ENCODE results near the gene BAIAP2. TPM values are rescaled to one million over a fixed set of nuclear protein-coding genes. Genes with fewer than 3 reads are reported as not detected.
A peak's percentile ranks its signal among the peaks of the same experiment; 100 is the strongest.

BAIAP2 gene
- total RNA-seq, 1 donor from 2014 or later, result 139 TPM

- Histone ChIP-seq H3K36me3 (no peaks in the 10 kb centered on the region), H3K9me3 (no peaks in the 10 kb centered on the region), H3K4me3 (no peak overlapping the region), H3K27ac (no peak overlapping the region), H3K27me3 (peaks cover 15% of the 10 kb centered on the region), H3K4me1 (peaks cover 10% of the 10 kb centered on the region)
- DNase-seq (no peak), ATAC-seq (no peak)
- TF ChIP-seq, protein P1, sequence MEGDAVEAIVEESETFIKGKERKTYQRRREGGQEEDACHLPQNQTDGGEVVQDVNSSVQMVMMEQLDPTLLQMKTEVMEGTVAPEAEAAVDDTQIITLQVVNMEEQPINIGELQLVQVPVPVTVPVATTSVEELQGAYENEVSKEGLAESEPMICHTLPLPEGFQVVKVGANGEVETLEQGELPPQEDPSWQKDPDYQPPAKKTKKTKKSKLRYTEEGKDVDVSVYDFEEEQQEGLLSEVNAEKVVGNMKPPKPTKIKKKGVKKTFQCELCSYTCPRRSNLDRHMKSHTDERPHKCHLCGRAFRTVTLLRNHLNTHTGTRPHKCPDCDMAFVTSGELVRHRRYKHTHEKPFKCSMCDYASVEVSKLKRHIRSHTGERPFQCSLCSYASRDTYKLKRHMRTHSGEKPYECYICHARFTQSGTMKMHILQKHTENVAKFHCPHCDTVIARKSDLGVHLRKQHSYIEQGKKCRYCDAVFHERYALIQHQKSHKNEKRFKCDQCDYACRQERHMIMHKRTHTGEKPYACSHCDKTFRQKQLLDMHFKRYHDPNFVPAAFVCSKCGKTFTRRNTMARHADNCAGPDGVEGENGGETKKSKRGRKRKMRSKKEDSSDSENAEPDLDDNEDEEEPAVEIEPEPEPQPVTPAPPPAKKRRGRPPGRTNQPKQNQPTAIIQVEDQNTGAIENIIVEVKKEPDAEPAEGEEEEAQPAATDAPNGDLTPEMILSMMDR (IDR thresholded peaks at IDR 0.05), result no peak
- intact Hi-C loops (cut with DNase I), result no loop called here
These were observed 127.5 kb downstream of the BAIAP2 start for GRCh38 chr17:81162491-81162890.

DNA sequence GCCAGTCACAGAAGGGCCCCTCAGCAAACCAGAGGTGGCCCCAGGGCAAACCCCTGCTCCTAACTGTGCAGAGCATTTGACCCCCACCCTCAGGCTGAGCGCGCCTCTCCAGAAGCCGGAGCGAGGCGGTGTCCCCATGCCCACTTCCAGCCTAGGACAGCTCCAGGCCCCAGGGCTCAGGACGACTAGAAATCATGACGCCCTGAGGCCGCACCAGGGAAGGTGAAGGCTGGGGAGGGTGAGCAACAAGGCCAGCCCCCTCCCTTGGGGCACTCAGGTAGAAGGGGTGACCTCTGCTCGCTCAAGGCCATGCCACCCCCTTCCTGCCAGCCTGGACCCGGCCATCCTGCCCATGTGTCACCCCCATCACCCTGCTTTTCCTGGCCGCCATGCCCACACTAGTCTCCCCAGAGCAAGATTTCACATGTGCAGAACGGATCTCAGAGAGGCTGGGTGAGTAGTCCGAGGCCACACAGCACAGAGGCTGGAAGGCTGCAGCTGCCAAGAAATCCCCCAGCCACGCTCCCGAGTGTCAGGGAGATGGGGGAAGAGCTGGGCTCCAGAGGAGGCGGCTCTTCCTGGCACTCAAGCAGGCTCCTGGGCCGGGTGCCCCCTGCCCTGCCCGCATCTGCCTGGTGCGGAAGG is 128.2 kb downstream of the BAIAP2 start:
- Histone ChIP-seq H3K27me3 (peaks cover 15% of the 10 kb centered on the region), H3K27ac (no peak overlapping the region), H3K9me3 (no peaks in the 10 kb centered on the region), H3K36me3 (no peaks in the 10 kb centered on the region), H3K4me3 (no peak overlapping the region), H3K4me1 (peaks cover 10% of the 10 kb centered on the region)
- ATAC-seq, result no peak
- intact Hi-C loops (cut with DNase I), result no loop called here
- TF ChIP-seq, protein P1 (IDR thresholded peaks at IDR 0.05), result no peak
- DNase-seq, result no peak

- Histone ChIP-seq H3K27ac (no peak overlapping the region), H3K27me3 (peaks cover 15% of the 10 kb centered on the region), H3K4me3 (no peak overlapping the region), H3K9me3 (no peaks in the 10 kb centered on the region), H3K4me1 (peaks cover 10% of the 10 kb centered on the region), H3K36me3 (no peaks in the 10 kb centered on the region)
- ATAC-seq (no peak), DNase-seq (no peak)
- TF ChIP-seq, protein P1 (IDR thresholded peaks at IDR 0.05), result no peak
- intact Hi-C loops (cut with DNase I), result no loop called here
These were observed 128.9 kb downstream of the BAIAP2 start for GRCh38 chr17:81163703-81164370.

DNA sequence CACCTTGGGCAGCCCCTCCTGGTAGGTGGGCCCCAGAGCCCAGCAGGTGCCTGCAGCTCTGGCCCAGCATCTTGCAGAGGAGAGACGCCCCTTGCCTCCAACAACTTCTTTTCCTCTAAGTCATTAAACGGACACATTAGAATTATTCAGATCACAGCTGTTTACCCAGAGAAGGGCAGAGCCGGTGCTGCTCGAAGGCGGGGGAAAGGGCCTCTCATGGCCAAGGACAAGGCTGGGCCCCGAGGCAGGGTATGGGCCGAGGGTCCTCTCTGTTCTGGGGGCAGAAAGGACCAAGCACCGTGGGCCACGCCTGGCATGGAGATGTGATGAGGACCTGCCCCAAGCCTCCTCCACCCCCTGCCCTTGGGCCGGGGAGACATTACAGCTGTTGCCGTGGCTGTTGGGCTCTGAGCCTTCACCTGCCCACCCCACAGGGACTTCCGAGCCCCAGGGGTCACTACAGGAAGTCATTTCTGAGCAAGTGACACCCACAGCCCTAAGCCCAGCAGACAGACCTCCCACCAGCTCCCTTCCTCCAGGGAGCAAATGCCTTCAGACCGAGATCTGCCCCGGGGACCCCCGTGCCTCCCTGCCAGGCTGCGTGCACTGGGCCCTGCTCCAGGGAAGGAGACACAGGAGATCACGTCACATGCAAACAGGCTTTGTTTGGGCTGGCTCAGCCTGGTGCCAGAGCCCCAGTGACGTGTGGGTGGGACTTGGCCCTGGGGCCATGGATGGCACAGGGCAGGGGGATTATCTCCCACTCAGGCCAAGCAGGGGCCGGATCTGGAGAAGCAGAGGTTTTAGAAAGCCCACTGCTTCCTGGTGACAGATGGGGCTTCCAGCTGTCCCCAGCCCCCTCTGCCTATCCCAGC is 129.7 kb downstream of the BAIAP2 start:
- Histone ChIP-seq H3K4me3 (no peak overlapping the region), H3K9me3 (no peaks in the 10 kb centered on the region), H3K27ac (no peak overlapping the region), H3K27me3 (peaks cover 15% of the 10 kb centered on the region), H3K36me3 (no peaks in the 10 kb centered on the region), H3K4me1 (peaks cover 10% of the 10 kb centered on the region)
- intact Hi-C loops (cut with DNase I), result no loop called here
- DNase-seq, result no peak
- TF ChIP-seq, protein P1 (IDR thresholded peaks at IDR 0.05), result no peak
- no peak for ATAC-seq

GRCh38 chr17:81165246-81166032 is 130.5 kb downstream of the BAIAP2 start, which contains the start of gene PVALEF:
Gene PVALEF, plus strand, starts transcription at chr17:81165507. Its CDS starts 15,720 bp downstream, at chr17:81181227.
- ATAC-seq, result no peak
- intact Hi-C loops (cut with DNase I), result no loop called here
- H3K27ac ChIP-seq, result no peak within 1 kb of the TSS
- DNase-seq, result no peak
- TF ChIP-seq, protein P1 (IDR thresholded peaks at IDR 0.05), result no peak
- H3K4me3 ChIP-seq, result peak within 1 kb of the TSS; percentile 14
- H3K27me3 ChIP-seq, result peaks cover 15% of the 10 kb centered on the region
- no peaks in the 10 kb centered on the region for H3K36me3 ChIP-seq
- no peaks in the 10 kb centered on the region for H3K9me3 ChIP-seq
- peaks cover 9% of the 10 kb centered on the region for H3K4me1 ChIP-seq
